WTC11 (cell line): ENCODE data around the gene SPIB.

Experiments
- ATF3 ChIP-seq: sonication (generic); formaldehyde crosslinking; conservative IDR thresholded peaks from 2 replicates; pipeline ENCODE4 v1.8.1; 2022; ENCODE audit warnings: mild to moderate bottlenecking, missing genetic modification reagents
- CDX4 ChIP-seq: fragments of 250-450 bp; sonication (Bioruptor Pico); IDR thresholded peaks from 2 replicates; pipeline ENCODE4 v1.9.0; 2021; ENCODE audit warnings: moderate library complexity, mild to moderate bottlenecking, inconsistent platforms, borderline replicate concordance
- CREM ChIP-seq: sonication (generic); formaldehyde crosslinking; IDR thresholded peaks from 2 replicates; pipeline ENCODE4 v1.8.1; 2022; ENCODE audit warnings: mild to moderate bottlenecking, missing genetic modification reagents, moderate library complexity
- E2F4 ChIP-seq: sonication (generic); formaldehyde crosslinking; IDR thresholded peaks from 2 replicates; pipeline ENCODE4 v1.8.1; 2022; ENCODE audit warnings: low read depth, mild to moderate bottlenecking, moderate library complexity, missing genetic modification reagents, borderline replicate concordance
- E2F5 ChIP-seq: sonication (generic); formaldehyde crosslinking; IDR thresholded peaks from 2 replicates; pipeline ENCODE4 v1.8.1; 2022; ENCODE audit warnings: mild to moderate bottlenecking, moderate library complexity, missing genetic modification reagents
- NFYB ChIP-seq: sonication (generic); formaldehyde crosslinking; conservative IDR thresholded peaks from 2 replicates; pipeline ENCODE4 v1.8.0; 2022; ENCODE audit warnings: low read depth, missing genetic modification reagents
- ZBTB43 ChIP-seq: sonication (generic); formaldehyde crosslinking; IDR thresholded peaks from 2 replicates; pipeline ENCODE4 v1.8.1; 2023; ENCODE audit warnings: mild to moderate bottlenecking, missing genetic modification reagents
- ZNF232 ChIP-seq: sonication (generic); formaldehyde crosslinking; IDR thresholded peaks from 2 replicates; pipeline ENCODE4 v1.8.0; 2022; ENCODE audit warnings: mild to moderate bottlenecking, missing genetic modification reagents
- ZNF263 ChIP-seq: sonication (generic); formaldehyde crosslinking; IDR thresholded peaks from 2 replicates; pipeline ENCODE4 v1.8.1; 2022; ENCODE audit warnings: low read depth, mild to moderate bottlenecking, moderate library complexity, missing genetic modification reagents
- ZNF416 ChIP-seq: fragments of 250-450 bp; sonication (Bioruptor Pico); IDR thresholded peaks from 2 replicates; pipeline ENCODE4 v1.9.0; 2021; ENCODE audit warnings: mild to moderate bottlenecking, inconsistent platforms
- TF ChIP-seq, protein P1 (sequence below): fragments of 200-600 bp; IDR thresholded peaks from 2 replicates; pipeline ENCODE4 v1.8.0; 2022; ENCODE audit warnings: antibody characterized with exemption

DNA sequence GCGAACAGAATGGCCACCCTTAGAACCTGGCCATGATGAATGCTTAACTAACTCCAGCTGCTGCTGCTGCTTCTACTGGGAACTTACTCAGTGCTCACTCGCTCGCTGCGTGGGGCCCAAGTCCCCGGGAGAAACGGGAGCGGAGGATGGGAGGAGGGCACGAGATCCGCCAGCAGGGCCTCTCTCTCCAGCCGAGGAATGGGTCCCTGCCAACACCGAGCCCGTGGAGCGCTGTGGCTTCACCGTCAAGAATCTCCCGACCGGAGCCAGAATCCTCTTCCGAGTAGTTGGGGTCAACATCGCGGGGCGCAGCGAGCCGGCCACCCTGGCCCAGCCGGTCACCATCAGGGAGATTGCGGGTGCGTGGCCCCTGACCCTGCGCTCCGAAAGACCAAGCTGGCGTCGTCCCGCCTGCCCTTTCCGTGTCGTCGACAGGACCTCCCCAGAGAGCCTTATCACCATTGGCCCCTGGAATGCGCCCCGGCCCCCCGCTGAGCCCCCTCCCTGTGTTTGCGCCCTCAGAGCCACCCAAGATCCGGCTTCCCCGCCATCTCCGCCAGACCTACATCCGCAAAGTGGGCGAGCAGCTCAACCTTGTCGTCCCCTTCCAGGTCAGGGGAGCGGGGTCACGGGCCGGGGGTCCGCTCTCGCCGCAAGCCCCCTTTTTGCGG lies 39.8 kb downstream of the SPIB start:
- TF ChIP-seq, protein P1, sequence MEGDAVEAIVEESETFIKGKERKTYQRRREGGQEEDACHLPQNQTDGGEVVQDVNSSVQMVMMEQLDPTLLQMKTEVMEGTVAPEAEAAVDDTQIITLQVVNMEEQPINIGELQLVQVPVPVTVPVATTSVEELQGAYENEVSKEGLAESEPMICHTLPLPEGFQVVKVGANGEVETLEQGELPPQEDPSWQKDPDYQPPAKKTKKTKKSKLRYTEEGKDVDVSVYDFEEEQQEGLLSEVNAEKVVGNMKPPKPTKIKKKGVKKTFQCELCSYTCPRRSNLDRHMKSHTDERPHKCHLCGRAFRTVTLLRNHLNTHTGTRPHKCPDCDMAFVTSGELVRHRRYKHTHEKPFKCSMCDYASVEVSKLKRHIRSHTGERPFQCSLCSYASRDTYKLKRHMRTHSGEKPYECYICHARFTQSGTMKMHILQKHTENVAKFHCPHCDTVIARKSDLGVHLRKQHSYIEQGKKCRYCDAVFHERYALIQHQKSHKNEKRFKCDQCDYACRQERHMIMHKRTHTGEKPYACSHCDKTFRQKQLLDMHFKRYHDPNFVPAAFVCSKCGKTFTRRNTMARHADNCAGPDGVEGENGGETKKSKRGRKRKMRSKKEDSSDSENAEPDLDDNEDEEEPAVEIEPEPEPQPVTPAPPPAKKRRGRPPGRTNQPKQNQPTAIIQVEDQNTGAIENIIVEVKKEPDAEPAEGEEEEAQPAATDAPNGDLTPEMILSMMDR: no peak
- TF ChIP-seq ZNF416 (CRISPR knock-in tag): no peak
- TF ChIP-seq ATF3: no peak
- TF ChIP-seq CDX4: no peak
- TF ChIP-seq E2F5: no peak
- TF ChIP-seq E2F4 (CRISPR knock-in tag): no peak
- no peak for TF ChIP-seq ZNF232
- TF ChIP-seq ZNF263: no peak
- TF ChIP-seq NFYB (CRISPR knock-in tag): no peak
- TF ChIP-seq CREM (CRISPR knock-in tag): no peak
- TF ChIP-seq ZBTB43 (CRISPR knock-in tag): no peak
